Occipital lobe (tissue), 2 donors: ENCODE results near the gene ZNF655. TPM values are rescaled to one million over a fixed set of nuclear protein-coding genes. Genes with fewer than 3 reads are reported as not detected.
A peak's percentile ranks its signal among the peaks of the same experiment; 100 is the strongest.

ENCODE experiments used
- DNase-seq: peaks from one replicate; lab custom pipeline; 2025; lab: John Stamatoyannopoulos, UW
- total RNA-seq: library from RNA; depleted of rRNA; stranded (reverse); fragments of >200 nt; gene quantifications from one replicate; pipeline ENCODE4 v1.2.3, GENCODE V29; 2014

The ZNF655 gene
- total RNA-seq, 1 donor from 2014 or later = 79.1 TPM

- DNase-seq = no peak
Observed at GRCh38 chr7:99606531-99606930, 48.1 kb downstream of the ZNF655 start.

- no peak for DNase-seq
Observed at GRCh38 chr7:99607548-99607947, 49.1 kb downstream of the ZNF655 start.

GRCh38 chr7:99614495-99614894, 56.1 kb downstream of the ZNF655 start:
- DNase-seq = no peak

GRCh38 chr7:99615989-99616358, 57.5 kb downstream of the ZNF655 start:
- DNase-seq = no peak

- peak; percentile 82 for DNase-seq
Observed at GRCh38 chr7:99616359-99617191, 58.1 kb downstream of the ZNF655 start, which contains the start of gene ZSCAN25. Gene ZSCAN25, plus strand, starts transcription at chr7:99616946. Its CDS starts 2,661 bp downstream, at chr7:99619607.

- DNase-seq = no peak
Observed at GRCh38 chr7:99617192-99617781, 58.8 kb downstream of the ZNF655 start.

GRCh38 chr7:99618726-99619125, 60.3 kb downstream of the ZNF655 start:
- DNase-seq = no peak

- DNase-seq = no peak
Observed at GRCh38 chr7:99619571-99620130, 61.2 kb downstream of the ZNF655 start.

GRCh38 chr7:99621271-99621670, 62.8 kb downstream of the ZNF655 start:
- no peak for DNase-seq

- DNase-seq = no peak
Observed at GRCh38 chr7:99622596-99622995, 64.2 kb downstream of the ZNF655 start.

- no peak for DNase-seq
Observed at GRCh38 chr7:99623091-99623693, 64.8 kb downstream of the ZNF655 start.

- no peak for DNase-seq
Observed at GRCh38 chr7:99623702-99624447, 65.4 kb downstream of the ZNF655 start.

GRCh38 chr7:99624484-99624883, 66.0 kb downstream of the ZNF655 start:
- DNase-seq = no peak

GRCh38 chr7:99625321-99625720, 66.9 kb downstream of the ZNF655 start:
- no peak for DNase-seq

- no peak for DNase-seq
Observed at GRCh38 chr7:99625961-99626360, 67.5 kb downstream of the ZNF655 start.

Other genes with a start within 250 kb of the ZNF655 start
- 72.1 TPM for gene ARPC1A, start 232.7 kb upstream of the ZNF655 start, total RNA-seq
- gene ARPC1B, start 183.9 kb upstream of the ZNF655 start, total RNA-seq = 11.9 TPM
- gene PDAP1, start 150.0 kb upstream of the ZNF655 start, total RNA-seq = 12.6 TPM
- gene BUD31, start 149.7 kb upstream of the ZNF655 start, total RNA-seq = 55.2 TPM
- gene PTCD1, start 119.8 kb upstream of the ZNF655 start, total RNA-seq = 6.6 TPM
- 24.2 TPM for gene CPSF4, start 119.7 kb upstream of the ZNF655 start, total RNA-seq
- 256 TPM for gene ATP5MF, start 92.5 kb upstream of the ZNF655 start, total RNA-seq
- 25.3 TPM for gene ZNF789, start 85.8 kb upstream of the ZNF655 start, total RNA-seq
- gene ZNF394, start 58.4 kb upstream of the ZNF655 start, total RNA-seq = 36.3 TPM
- gene ZKSCAN5, start 54.0 kb upstream of the ZNF655 start, total RNA-seq = 19.8 TPM
- gene FAM200A, start 6.5 kb upstream of the ZNF655 start, total RNA-seq = 18.9 TPM
- gene TMEM225B, start 39.6 kb downstream of the ZNF655 start, total RNA-seq = not detected
- 18.4 TPM for gene ZSCAN25, start 58.3 kb downstream of the ZNF655 start, total RNA-seq
- gene CYP3A5, start 121.4 kb downstream of the ZNF655 start, total RNA-seq = 1.6 TPM
- not detected for gene CYP3A7, start 176.6 kb downstream of the ZNF655 start, total RNA-seq
- not detected for gene CYP3A4, start 225.5 kb downstream of the ZNF655 start, total RNA-seq